DOHH2 (cell line): ENCODE data around the gene NR2F1-AS1.
"Not testable (repeated sequence)": the region's sequence is repeated elsewhere in the genome, so short reads cannot be mapped to it uniquely, and the experiment has no call there.

Experiments
- CTCF ChIP-seq: fragments of 200-600 bp; sonication (generic); IDR thresholded peaks from one replicate; pipeline ENCODE4 v1.5.1; 2014; ENCODE audit warnings: antibody characterized with exemption, mild to moderate bottlenecking, low read depth, low read length; ENCODE audit not compliant: poor library complexity, severe bottlenecking
- EZH2phosphoT487 ChIP-seq: fragments of 200-600 bp; sonication (generic); IDR thresholded peaks from 2 replicates; pipeline ENCODE4 v1.6.1; 2017; ENCODE audit warnings: borderline replicate concordance, mild to moderate bottlenecking, antibody characterized with exemption, low read length, moderate library complexity, mixed read lengths

GRCh38 chr5:93456796-93457195, 124.2 kb downstream of the NR2F1-AS1 start:
- TF ChIP-seq CTCF, EZH2phosphoT487: not testable (repeated sequence)
